Hepatic stellate cell (primary cell): ENCODE results near the gene RNFT2.
"Not testable (repeated sequence)": the region's sequence is repeated elsewhere in the genome, so short reads cannot be mapped to it uniquely, and the experiment has no call there.

ENCODE experiments used
- DNase-seq: peaks from one replicate; pipeline ENCODE4 v3.0.0; 2011; ENCODE audit warnings: low spot score

The RNFT2 gene

DNA sequence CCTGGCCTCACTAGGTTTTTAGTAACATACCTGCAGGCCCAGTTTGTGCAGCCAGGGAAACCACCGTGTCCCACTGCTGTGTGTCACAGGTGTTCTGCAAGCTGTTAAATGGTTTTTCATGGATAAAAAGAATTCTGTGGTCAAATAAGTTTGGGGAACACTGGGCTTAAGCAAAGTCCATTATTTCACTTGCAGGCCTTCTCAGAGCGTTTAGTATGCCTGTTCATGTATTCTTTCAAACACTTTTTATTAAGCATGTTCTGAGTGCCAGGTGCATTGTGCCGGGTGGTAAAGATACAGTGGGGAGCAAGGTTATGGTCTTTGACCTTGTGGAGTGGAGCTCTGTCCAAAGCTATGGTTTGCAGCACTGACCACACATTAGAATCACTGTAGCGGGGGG lies 7.4 kb downstream of the RNFT2 start:
- no peak for DNase-seq

- DNase-seq: no peak
Observed at GRCh38 chr12:116749884-116750283, 11.8 kb downstream of the RNFT2 start.

GRCh38 chr12:116750298-116750697 lies 12.2 kb downstream of the RNFT2 start:
- DNase-seq: no peak

DNA sequence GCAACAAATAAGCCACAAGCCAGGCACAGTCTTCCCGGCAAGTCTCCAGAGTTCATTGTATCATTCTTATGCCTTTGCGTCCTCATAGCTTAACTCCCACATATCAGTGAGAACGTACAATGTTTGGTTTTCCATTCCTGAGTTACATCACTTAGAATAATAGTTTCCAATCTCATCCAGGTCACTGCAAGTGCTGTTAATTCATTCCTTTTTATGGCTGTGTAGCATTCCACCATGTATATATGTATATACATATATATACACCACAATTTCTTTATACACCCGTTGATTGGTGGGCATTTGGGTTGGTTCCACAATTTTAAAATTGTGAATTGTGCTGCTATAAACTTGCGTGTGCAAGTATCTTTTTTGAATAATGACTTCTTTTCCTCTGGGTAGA lies 16.0 kb downstream of the RNFT2 start:
- DNase-seq: not testable (repeated sequence)

DNA sequence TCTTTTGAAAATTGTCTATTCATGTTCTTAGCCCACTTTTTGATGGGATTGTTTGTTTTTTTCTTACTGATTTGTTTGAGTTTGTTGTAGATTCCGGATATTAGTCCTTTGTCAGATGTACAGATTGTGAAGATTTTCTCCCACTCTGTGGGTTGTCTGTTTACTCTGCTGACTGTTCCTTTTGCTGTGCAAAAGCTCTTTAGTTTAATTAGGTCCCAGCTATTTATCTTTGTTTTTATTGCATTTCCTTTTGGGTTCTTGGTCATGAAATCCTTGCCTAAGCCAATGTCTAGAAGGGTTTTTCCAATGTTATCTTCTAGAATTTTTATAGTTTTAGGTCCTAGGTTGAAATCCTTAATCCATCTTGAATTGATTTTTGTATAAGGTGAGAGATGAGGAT lies 16.7 kb downstream of the RNFT2 start:
- not testable (repeated sequence) for DNase-seq

- no peak for DNase-seq
Observed at GRCh38 chr12:116759783-116760621, 21.9 kb downstream of the RNFT2 start.

DNA sequence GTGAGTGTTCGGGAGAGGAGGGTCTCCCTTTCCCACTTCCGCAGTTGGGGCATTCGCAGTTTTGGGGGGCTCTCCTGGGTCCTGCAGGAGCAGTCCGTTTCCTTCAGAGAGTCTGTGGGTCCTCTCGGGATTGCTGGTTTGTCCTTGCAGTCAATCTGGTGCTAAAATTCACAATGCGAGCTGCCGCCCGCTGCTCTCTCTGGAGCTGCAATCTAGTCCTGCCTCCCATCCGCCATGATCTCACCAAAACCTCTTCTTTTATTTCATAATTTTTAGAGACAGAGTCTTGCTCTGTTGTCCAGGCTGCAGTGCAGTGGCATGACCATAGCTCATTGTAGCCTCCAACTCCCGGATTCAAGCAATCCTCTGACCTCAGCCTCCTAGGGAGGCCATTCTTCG lies 22.5 kb downstream of the RNFT2 start:
- no peak for DNase-seq

GRCh38 chr12:116761499-116761898 lies 23.4 kb downstream of the RNFT2 start:
- DNase-seq: no peak

DNA sequence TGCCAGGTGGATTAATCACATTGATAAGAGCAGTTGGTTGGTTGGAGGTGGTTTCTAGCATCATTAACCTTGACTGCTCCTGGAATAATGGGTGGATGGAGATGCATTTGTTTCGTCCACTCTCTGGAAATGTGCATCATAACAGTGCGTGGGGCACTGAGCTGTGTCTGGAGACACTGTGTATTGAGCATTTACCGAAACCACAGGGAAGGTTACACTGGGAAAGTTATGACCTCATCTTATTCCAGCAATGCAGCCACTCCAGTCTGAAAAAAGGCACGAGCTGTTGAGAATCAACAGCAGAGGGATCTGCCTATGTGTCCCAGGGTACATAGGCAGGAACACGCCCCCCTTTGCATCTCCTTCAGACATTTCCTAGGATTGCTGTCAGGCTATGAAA lies 27.2 kb downstream of the RNFT2 start:
- no peak for DNase-seq

DNA sequence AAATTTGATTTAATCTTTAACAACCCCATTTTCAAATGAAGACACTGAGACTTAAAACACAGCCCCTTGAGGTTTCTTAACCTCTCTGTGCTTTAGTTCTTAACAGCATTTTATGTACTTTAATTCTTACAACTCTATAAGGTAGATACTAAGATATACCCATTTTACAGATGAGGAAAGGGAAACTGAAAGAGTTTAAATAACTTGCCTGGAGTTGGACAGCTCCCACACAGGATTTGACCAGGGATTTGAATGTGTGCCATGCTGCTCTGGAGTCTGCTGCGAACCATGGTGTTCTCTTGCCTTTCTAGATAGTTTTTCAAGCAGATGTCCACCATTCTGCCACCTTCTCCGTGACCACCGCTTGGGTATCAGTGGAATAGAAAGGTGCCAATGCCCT lies 28.2 kb downstream of the RNFT2 start:
- no peak for DNase-seq

GRCh38 chr12:116766746-116767145 lies 28.6 kb downstream of the RNFT2 start:
- DNase-seq: no peak

GRCh38 chr12:116771651-116772050 lies 33.5 kb downstream of the RNFT2 start:
- no peak for DNase-seq

GRCh38 chr12:116773276-116773731 lies 35.2 kb downstream of the RNFT2 start:
- peak; percentile 63 for DNase-seq

DNA sequence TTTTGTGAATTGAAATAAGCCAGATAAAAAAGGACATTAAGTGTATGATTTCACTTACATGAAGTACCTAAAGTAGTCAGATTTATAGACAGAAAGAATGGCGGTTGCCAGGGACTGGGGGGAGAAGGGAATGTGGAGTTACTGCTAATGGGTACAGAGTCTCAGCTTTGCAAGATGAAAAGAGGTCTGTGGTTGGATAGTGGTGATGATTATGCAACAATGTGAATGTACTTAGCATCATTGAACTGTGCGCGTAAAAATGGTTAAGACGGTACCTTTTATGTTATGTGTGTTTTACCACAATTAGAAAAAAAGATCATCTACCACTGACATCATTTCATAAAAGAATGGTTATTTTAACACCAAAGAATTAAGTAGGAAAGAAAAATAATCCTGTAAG lies 35.9 kb downstream of the RNFT2 start:
- no peak for DNase-seq

- DNase-seq: no peak
Observed at GRCh38 chr12:116777245-116777644, 39.1 kb downstream of the RNFT2 start.

DNA sequence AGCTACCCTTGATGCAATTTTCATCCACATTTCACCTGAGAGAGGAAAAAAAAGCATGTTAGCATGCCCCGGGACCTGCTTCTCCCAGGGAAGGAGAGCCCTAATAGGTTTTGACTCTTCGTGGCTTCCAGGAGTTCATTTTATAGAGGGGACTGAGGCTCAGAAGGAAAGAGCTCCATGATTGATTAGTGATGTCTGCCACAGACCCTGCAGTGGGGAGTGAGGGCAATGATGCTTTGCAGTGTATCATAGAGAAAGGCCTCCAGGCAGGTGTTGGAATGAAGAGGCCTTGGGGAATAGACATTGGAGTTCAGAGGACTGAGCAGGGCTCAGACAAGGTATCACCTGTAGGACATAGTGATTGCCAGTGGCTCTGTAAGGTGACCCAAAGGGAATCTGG lies 41.5 kb downstream of the RNFT2 start:
- no peak for DNase-seq

DNA sequence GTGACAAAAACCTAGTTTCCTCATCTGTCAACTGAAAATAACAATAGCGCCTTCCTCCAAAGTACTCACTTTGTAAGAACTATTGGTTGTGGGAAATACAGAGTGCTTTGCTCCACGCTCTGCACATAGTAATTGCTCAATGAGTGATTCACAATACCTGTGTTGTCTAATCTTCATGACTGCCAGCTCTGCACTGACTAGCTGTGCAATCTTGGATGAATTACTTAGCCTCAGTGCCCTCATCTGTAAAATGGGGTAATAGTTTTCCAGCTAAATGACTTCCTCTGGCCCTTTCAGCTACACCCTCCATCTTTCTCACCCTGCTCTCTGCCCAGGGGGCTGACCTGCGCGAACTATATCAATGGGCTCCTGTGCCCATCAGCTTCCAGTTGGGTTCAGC lies 42.8 kb downstream of the RNFT2 start:
- DNase-seq: no peak

DNA sequence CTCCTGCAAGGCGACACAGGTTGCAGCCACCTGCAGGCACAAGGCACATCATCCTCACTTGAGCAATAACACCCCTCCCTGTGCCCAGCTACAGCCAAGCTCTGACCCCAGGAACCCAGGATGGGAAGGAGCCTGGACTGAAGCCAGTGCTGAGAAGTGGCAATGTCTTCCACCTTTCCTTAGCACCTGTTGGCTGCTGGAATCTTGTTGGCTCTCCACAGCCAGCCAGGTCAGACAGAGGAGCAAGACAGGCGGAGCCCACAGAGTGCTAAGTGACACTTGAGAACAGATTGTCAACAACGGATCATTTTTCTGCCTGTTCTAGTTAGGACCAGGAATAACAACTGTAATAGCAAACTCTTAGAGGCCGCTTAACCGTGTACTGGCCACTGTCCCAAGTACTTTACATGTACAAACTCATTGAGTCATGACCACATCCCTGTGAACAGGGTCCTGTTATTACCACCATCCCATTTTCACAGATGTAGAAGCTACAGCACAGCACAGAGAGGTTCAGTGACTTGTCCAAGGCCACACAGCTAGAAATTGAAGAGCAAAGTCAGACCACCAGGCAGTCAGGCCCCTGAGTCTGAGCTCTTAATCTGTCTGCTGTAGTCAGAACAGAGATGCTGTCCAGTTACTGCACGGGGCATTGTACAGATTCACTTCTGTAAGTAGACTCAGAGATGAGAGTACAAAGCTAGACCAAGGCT lies 45.6 kb downstream of the RNFT2 start:
- DNase-seq: no peak

DNA sequence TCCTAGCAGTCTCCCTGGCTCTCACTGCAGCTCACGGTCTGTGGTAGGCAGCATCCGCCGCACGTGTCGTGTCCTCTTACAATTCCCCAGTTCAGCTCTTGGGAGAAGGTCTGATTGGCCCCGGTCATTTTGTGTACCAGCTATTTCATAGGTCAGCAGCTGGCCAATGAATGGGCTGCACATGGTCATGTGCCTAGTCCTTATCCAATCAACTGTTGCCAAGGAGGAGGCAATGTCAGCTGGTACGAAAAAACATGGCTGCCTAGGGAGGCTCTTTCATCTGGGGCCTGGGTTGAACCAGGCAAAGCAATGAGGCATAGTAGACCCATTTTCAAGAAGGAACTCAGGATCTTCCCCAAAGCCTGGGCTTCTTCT lies 46.1 kb downstream of the RNFT2 start:
- peak; percentile 21 for DNase-seq

DNA sequence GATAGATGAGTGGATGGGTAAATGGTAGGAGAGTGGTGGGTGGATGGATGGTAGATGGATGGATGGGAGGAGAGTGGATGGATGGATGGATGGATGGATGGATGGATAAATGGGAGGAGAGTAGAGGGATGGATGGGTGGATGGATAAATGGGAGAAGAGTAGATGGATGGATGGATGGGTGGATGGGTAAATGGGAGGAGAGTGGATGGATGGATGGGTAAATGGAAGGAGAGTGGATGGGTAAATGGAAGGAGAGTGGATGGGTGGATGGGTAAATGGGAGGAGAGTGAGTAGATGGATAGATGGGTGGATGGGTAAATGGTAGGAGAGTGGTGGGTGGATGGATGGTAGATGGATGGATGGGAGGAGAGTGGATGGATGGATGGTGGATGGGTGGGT lies 51.4 kb downstream of the RNFT2 start:
- not testable (repeated sequence) for DNase-seq

GRCh38 chr12:116790066-116790465 lies 52.0 kb downstream of the RNFT2 start:
- DNase-seq: no peak

GRCh38 chr12:116792403-116792802 lies 54.3 kb downstream of the RNFT2 start:
- DNase-seq: no peak

- DNase-seq: no peak
Observed at GRCh38 chr12:116794725-116795124, 56.6 kb downstream of the RNFT2 start.

DNA sequence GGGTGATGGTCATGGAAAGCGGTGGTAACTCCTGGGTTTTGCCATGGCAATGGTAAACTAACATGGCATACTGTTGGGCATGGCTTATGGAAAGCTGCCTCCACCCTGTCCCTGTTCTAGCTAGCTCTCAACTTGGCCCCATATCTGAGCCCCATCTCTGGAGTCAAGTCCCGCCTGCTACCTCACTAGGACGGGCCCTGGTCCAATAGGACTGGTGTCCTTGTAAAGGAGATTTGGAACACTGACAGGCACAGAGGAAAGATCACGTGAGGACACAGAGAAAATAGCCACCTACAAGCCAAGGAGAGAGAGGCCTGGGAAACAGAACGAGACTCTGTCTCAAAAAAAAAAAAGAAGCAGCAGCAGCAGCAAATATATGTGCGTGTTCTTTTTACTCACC lies 59.8 kb downstream of the RNFT2 start:
- no peak for DNase-seq
